NCI-H1930 (cell line): ENCODE results near the gene RAPGEF4.

Experiments
- DNase-seq, 2 experiments: peaks; one replicate each; lab custom pipeline; 2025; lab: John Stamatoyannopoulos, UW

Gene RAPGEF4

GRCh38 chr2:173095356-173095755, 359.7 kb downstream of the RAPGEF4 start:
- no peak for DNase-seq

GRCh38 chr2:173099271-173099670, 363.6 kb downstream of the RAPGEF4 start:
- no peak for DNase-seq

GRCh38 chr2:173099804-173100203, 364.2 kb downstream of the RAPGEF4 start:
- DNase-seq = no peak

- DNase-seq = no peak
These were observed 366.0 kb downstream of the RAPGEF4 start for GRCh38 chr2:173101687-173102086.
